ENCODE data around the gene ALG9. TPM values are rescaled to one million over a fixed set of nuclear protein-coding genes. Genes with fewer than 3 reads are reported as not detected.
A peak's percentile ranks its signal among the peaks of the same experiment; 100 is the strongest.

ALG9 gene
- polyA plus RNA-seq, 1 donor (not counting 4 experiments of a cell fraction or from before 2014, with no cell fraction given): 27.2 TPM

GRCh38 chr11:111798279-111798678, 73.1 kb downstream of the ALG9 start:
- H3K27ac ChIP-seq (ENCODE audit: control insufficient read depth, insufficient read depth, low read length): no peak overlapping the region
- dilution Hi-C loops (cut with MboI; ENCODE audit: extremely low pct_ligation_motif_present, low sequenced_read_pairs): no loop called here
- peaks cover 0 to 3% of the 10 kb centered on the region in 2 experiments for H3K36me3 ChIP-seq (ENCODE audit: control insufficient read depth in 2 of 2, extremely low read depth in 1 of 2, insufficient read depth in 2 of 2, low read length in 2 of 2)
- no peak overlapping the region for H3K4me3 ChIP-seq (ENCODE audit: control insufficient read depth in 2 of 3, extremely low read depth in 1 of 3, insufficient read depth in 2 of 3, low read depth in 1 of 3, low read length in 3 of 3)
- H4K20me1 ChIP-seq (ENCODE audit: control insufficient read depth, extremely low read depth, insufficient read depth, low read length): no peaks in the 10 kb centered on the region
- H2AFZ ChIP-seq (ENCODE audit: control insufficient read depth, low read length): no peak overlapping the region
- H3K9ac ChIP-seq (ENCODE audit: control insufficient read depth, extremely low read depth, insufficient read depth, low read length): no peak overlapping the region
- FAIRE-seq (no peak), DNase-seq (ENCODE audit: low read depth, low spot score) (no peak)
- TF ChIP-seq EZH2 (IDR thresholded peaks at IDR 0.05; ENCODE audit: low read length) (no peak), CTCF (optimal IDR thresholded peaks at IDR 0.05 in 1 of 3, IDR thresholded peaks at IDR 0.05 in 1 of 3, conservative IDR thresholded peaks at IDR 0.05 in 1 of 3; ENCODE audit: extremely low read depth in 1 of 3, insufficient read depth in 2 of 3, low read length in 3 of 3) (no peak)
- H3K9me3 ChIP-seq (ENCODE audit: control insufficient read depth, low read depth, low read length): no peaks in the 10 kb centered on the region
- no peak overlapping the region for H3K4me2 ChIP-seq (ENCODE audit: control insufficient read depth, extremely low read depth, insufficient read depth, low read depth, low read length)
- H3K4me1 ChIP-seq (ENCODE audit: control insufficient read depth, extremely low read depth, insufficient read depth, low read length): peaks cover 9% of the 10 kb centered on the region
- no peaks in the 10 kb centered on the region for H3K27me3 ChIP-seq (ENCODE audit: control insufficient read depth, extremely low read depth, insufficient read depth, low read length)
- no peaks in the 10 kb centered on the region for H3K9me1 ChIP-seq (ENCODE audit: control insufficient read depth, extremely low read depth, insufficient read depth, low read length)
- H3K79me2 ChIP-seq (ENCODE audit: control insufficient read depth, insufficient read depth, low read length): no peaks in the 10 kb centered on the region

- H3K9ac ChIP-seq (ENCODE audit: control insufficient read depth, extremely low read depth, insufficient read depth, low read length): no peak overlapping the region
- H3K36me3 ChIP-seq (ENCODE audit: control insufficient read depth in 2 of 2, extremely low read depth in 1 of 2, insufficient read depth in 2 of 2, low read length in 2 of 2): peaks cover 0 to 3% of the 10 kb centered on the region in 2 experiments
- H3K4me2 ChIP-seq (ENCODE audit: control insufficient read depth, extremely low read depth, insufficient read depth, low read depth, low read length): no peak overlapping the region
- H4K20me1 ChIP-seq (ENCODE audit: control insufficient read depth, extremely low read depth, insufficient read depth, low read length): no peaks in the 10 kb centered on the region
- H3K9me1 ChIP-seq (ENCODE audit: control insufficient read depth, extremely low read depth, insufficient read depth, low read length): no peaks in the 10 kb centered on the region
- no peaks in the 10 kb centered on the region for H3K27me3 ChIP-seq (ENCODE audit: control insufficient read depth, extremely low read depth, insufficient read depth, low read length)
- no peak overlapping the region for H2AFZ ChIP-seq (ENCODE audit: control insufficient read depth, low read length)
- DNase-seq (ENCODE audit: low read depth, low spot score) (peak; percentile 77), FAIRE-seq (peak; percentile 67)
- TF ChIP-seq EZH2 (IDR thresholded peaks at IDR 0.05; ENCODE audit: low read length) (no peak), CTCF (optimal IDR thresholded peaks at IDR 0.05 in 1 of 3, IDR thresholded peaks at IDR 0.05 in 1 of 3, conservative IDR thresholded peaks at IDR 0.05 in 1 of 3; ENCODE audit: extremely low read depth in 1 of 3, insufficient read depth in 2 of 3, low read length in 3 of 3) (no peak)
- no peaks in the 10 kb centered on the region for H3K9me3 ChIP-seq (ENCODE audit: control insufficient read depth, low read depth, low read length)
- H3K4me3 ChIP-seq (ENCODE audit: control insufficient read depth in 2 of 3, extremely low read depth in 1 of 3, insufficient read depth in 2 of 3, low read depth in 1 of 3, low read length in 3 of 3): no peak overlapping the region
- dilution Hi-C loops (cut with MboI; ENCODE audit: extremely low pct_ligation_motif_present, low sequenced_read_pairs): no loop called here
- H3K27ac ChIP-seq (ENCODE audit: control insufficient read depth, insufficient read depth, low read length): no peak overlapping the region
- H3K79me2 ChIP-seq (ENCODE audit: control insufficient read depth, insufficient read depth, low read length): no peaks in the 10 kb centered on the region
- H3K4me1 ChIP-seq (ENCODE audit: control insufficient read depth, extremely low read depth, insufficient read depth, low read length): peaks cover 11% of the 10 kb centered on the region
These were observed 74.2 kb downstream of the ALG9 start for GRCh38 chr11:111797145-111797581.
